ENCODE measurements around the gene PLCD1. TPM values are rescaled to one million over a fixed set of nuclear protein-coding genes. Genes with fewer than 3 reads are reported as not detected.

Gene PLCD1
- total RNA-seq, 4 donors from 2014 or later = 30.2 to 55.4 (median 43.8) TPM

- no peak for TF ChIP-seq POLR2A (IDR thresholded peaks at IDR 0.05)
- TF ChIP-seq CTCF (IDR thresholded peaks at IDR 0.05) = no peak
- H3K4me3 ChIP-seq (ENCODE audit: low read depth, poor library complexity, severe bottlenecking) = no peak overlapping the region
- intact Hi-C loops (cut with DNase I; ENCODE audit: low total_unique reads) = no loop called here
- DNase-seq (ENCODE audit: low spot score in 2 of 2) = no peak
- WGBS, 2 donors = 96 to 99% methylated on average over 13 of the region's 13 CpGs
Observed at GRCh38 chr3:38016410-38016809, 13.0 kb downstream of the PLCD1 start.

- DNase-seq (ENCODE audit: low spot score in 2 of 2) = no peak
- 87 to 88% methylated on average over 3 of the region's 3 CpGs for WGBS, 2 donors
- TF ChIP-seq CTCF (IDR thresholded peaks at IDR 0.05) (no peak), POLR2A (IDR thresholded peaks at IDR 0.05) (no peak)
- H3K4me3 ChIP-seq (ENCODE audit: low read depth, poor library complexity, severe bottlenecking) = no peak overlapping the region
- intact Hi-C loops (cut with DNase I; ENCODE audit: low total_unique reads) = no loop called here
Observed at GRCh38 chr3:38015984-38016383, 13.5 kb downstream of the PLCD1 start.

GRCh38 chr3:38015485-38015884 lies 14.0 kb downstream of the PLCD1 start:
- DNase-seq (ENCODE audit: low spot score in 2 of 2) = no peak
- H3K4me3 ChIP-seq (ENCODE audit: low read depth, poor library complexity, severe bottlenecking) = no peak overlapping the region
- intact Hi-C loops (cut with DNase I; ENCODE audit: low total_unique reads) = no loop called here
- 53 to 67% methylated on average over 3 of the region's 3 CpGs for WGBS, 2 donors
- TF ChIP-seq CTCF (IDR thresholded peaks at IDR 0.05) (no peak), POLR2A (IDR thresholded peaks at IDR 0.05) (no peak)

GRCh38 chr3:38011111-38011510 lies 18.3 kb downstream of the PLCD1 start:
- 88 to 91% methylated on average over 17 to 20 of the region's 21 CpGs for whole genome bisulfite sequencing, 2 donors
- intact Hi-C loops (cut with DNase I; ENCODE audit: low total_unique reads) = no loop called here
- no peak overlapping the region for H3K4me3 ChIP-seq (ENCODE audit: low read depth, poor library complexity, severe bottlenecking)
- no peak for TF ChIP-seq CTCF (IDR thresholded peaks at IDR 0.05)
- no peak for TF ChIP-seq POLR2A (IDR thresholded peaks at IDR 0.05)
- DNase-seq (ENCODE audit: low spot score in 2 of 2) = no peak

GRCh38 chr3:38009807-38010591 lies 19.4 kb downstream of the PLCD1 start:
- no peak overlapping the region for H3K4me3 ChIP-seq (ENCODE audit: low read depth, poor library complexity, severe bottlenecking)
- no peak for DNase-seq (ENCODE audit: low spot score in 2 of 2)
- 88 to 92% methylated on average over 22 to 23 of the region's 27 CpGs for WGBS, 2 donors
- TF ChIP-seq CTCF (IDR thresholded peaks at IDR 0.05) (no peak), POLR2A (IDR thresholded peaks at IDR 0.05) (no peak)
- intact Hi-C loops (cut with DNase I; ENCODE audit: low total_unique reads) = loop anchor here (10.0 kb wide), 1 partner anchor 105 kb away; no protein-coding TSS in a partner anchor
